ENCODE measurements around the gene KCTD17.

The KCTD17 gene

GRCh38 chr22:37082251-37082873, 30.8 kb downstream of the KCTD17 start:
- Histone ChIP-seq H3K27me3 (ENCODE audit: control insufficient read depth, insufficient read depth, low read length) (0 out of 2 replicates have a peak, but pooled peaks cover 1% of the 10 kb centered on the region), H3K9me3 (ENCODE audit: control insufficient read depth, insufficient read depth, low read length) (no peaks in the 10 kb centered on the region), H3K4me3 (ENCODE audit: low read depth, low read length) (no peak overlapping the region), H3K36me3 (ENCODE audit: control insufficient read depth, insufficient read depth, low read length) (no peaks in the 10 kb centered on the region), H3K4me1 (ENCODE audit: control insufficient read depth, insufficient read depth, low read length) (no peaks in the 10 kb centered on the region), H3K27ac (ENCODE audit: low read depth, low read length) (no peak overlapping the region), H3K9ac (ENCODE audit: low read depth, low read length) (no peak overlapping the region)

- H3K9me3 ChIP-seq (ENCODE audit: control insufficient read depth, insufficient read depth, low read length), result no peaks in the 10 kb centered on the region
- H3K4me1 ChIP-seq (ENCODE audit: control insufficient read depth, insufficient read depth, low read length), result no peaks in the 10 kb centered on the region
- no peak overlapping the region for H3K27ac ChIP-seq (ENCODE audit: low read depth, low read length)
- H3K36me3 ChIP-seq (ENCODE audit: control insufficient read depth, insufficient read depth, low read length), result no peaks in the 10 kb centered on the region
- H3K27me3 ChIP-seq (ENCODE audit: control insufficient read depth, insufficient read depth, low read length), result no peaks in the 10 kb centered on the region
- no peak overlapping the region for H3K4me3 ChIP-seq (ENCODE audit: low read depth, low read length)
- no peak overlapping the region for H3K9ac ChIP-seq (ENCODE audit: low read depth, low read length)
These were observed 32.4 kb downstream of the KCTD17 start for GRCh38 chr22:37083914-37084313.

- H3K9me3 ChIP-seq (ENCODE audit: control insufficient read depth, insufficient read depth, low read length), result no peaks in the 10 kb centered on the region
- no peak overlapping the region for H3K27ac ChIP-seq (ENCODE audit: low read depth, low read length)
- no peaks in the 10 kb centered on the region for H3K27me3 ChIP-seq (ENCODE audit: control insufficient read depth, insufficient read depth, low read length)
- H3K36me3 ChIP-seq (ENCODE audit: control insufficient read depth, insufficient read depth, low read length), result no peaks in the 10 kb centered on the region
- H3K4me1 ChIP-seq (ENCODE audit: control insufficient read depth, insufficient read depth, low read length), result no peaks in the 10 kb centered on the region
- no peak overlapping the region for H3K9ac ChIP-seq (ENCODE audit: low read depth, low read length)
- H3K4me3 ChIP-seq (ENCODE audit: low read depth, low read length), result no peak overlapping the region
These were observed 32.8 kb downstream of the KCTD17 start for GRCh38 chr22:37084385-37084784.

DNA sequence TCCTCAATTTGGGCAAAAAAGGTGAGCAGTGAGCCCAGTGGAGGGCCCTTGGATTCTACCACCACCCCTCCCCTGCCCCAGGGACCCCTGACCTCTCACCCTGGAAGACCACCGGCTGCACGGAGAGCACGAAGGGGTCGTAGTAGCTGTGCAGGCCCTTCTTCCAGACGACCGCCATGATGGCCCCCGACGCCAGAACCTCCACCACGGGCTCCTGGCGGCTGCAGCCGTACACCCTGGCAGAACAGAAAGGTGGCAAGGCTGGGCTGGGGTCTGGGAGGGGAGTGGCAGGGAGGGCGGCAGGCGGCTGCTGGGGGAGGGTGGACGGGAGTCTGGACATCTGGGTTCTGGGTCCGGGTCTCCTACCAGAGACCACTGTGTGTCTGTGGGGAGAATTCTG, 34.6 kb downstream of the KCTD17 start:
- Histone ChIP-seq H3K36me3 (ENCODE audit: control insufficient read depth, insufficient read depth, low read length) (no peaks in the 10 kb centered on the region), H3K27ac (ENCODE audit: low read depth, low read length) (no peak overlapping the region), H3K4me1 (ENCODE audit: control insufficient read depth, insufficient read depth, low read length) (no peaks in the 10 kb centered on the region), H3K9ac (ENCODE audit: low read depth, low read length) (no peak overlapping the region), H3K9me3 (ENCODE audit: control insufficient read depth, insufficient read depth, low read length) (no peaks in the 10 kb centered on the region), H3K4me3 (ENCODE audit: low read depth, low read length) (no peak overlapping the region), H3K27me3 (ENCODE audit: control insufficient read depth, insufficient read depth, low read length) (no peaks in the 10 kb centered on the region)

DNA sequence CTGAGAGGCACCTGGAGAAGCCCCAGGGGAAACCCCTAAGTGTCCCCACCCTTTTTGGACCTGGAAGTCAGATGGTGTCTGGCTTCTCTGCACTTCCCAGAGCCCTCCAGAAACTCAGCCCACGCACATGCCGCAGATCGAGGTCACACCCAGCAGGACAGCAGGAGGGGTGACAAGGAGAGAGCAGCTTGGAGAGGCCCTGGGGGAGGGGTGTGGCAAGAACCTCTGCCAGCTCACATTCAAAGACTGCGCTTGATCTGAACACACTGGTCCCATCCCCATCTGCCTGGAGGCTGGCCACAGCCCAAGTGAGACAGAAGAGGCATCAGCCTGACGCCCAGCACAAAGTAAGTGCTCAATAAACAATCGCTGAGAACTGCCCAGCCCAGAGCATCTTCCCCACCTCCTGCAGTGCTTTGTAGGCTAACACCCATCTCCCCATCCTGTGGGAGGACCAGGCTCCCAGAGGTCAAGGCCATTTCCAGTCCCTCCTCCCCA, 36.6 kb downstream of the KCTD17 start:
- Histone ChIP-seq H3K27ac (ENCODE audit: low read depth, low read length) (no peak overlapping the region), H3K36me3 (ENCODE audit: control insufficient read depth, insufficient read depth, low read length) (no peaks in the 10 kb centered on the region), H3K27me3 (ENCODE audit: control insufficient read depth, insufficient read depth, low read length) (no peaks in the 10 kb centered on the region), H3K9me3 (ENCODE audit: control insufficient read depth, insufficient read depth, low read length) (no peaks in the 10 kb centered on the region), H3K9ac (ENCODE audit: low read depth, low read length) (no peak overlapping the region), H3K4me3 (ENCODE audit: low read depth, low read length) (no peak overlapping the region), H3K4me1 (ENCODE audit: control insufficient read depth, insufficient read depth, low read length) (no peaks in the 10 kb centered on the region)

GRCh38 chr22:37088750-37089408, 37.3 kb downstream of the KCTD17 start:
- Histone ChIP-seq H3K36me3 (ENCODE audit: control insufficient read depth, insufficient read depth, low read length) (no peaks in the 10 kb centered on the region), H3K4me3 (ENCODE audit: low read depth, low read length) (no peak overlapping the region), H3K4me1 (ENCODE audit: control insufficient read depth, insufficient read depth, low read length) (no peaks in the 10 kb centered on the region), H3K9me3 (ENCODE audit: control insufficient read depth, insufficient read depth, low read length) (no peaks in the 10 kb centered on the region), H3K9ac (ENCODE audit: low read depth, low read length) (no peak overlapping the region), H3K27ac (ENCODE audit: low read depth, low read length) (no peak overlapping the region), H3K27me3 (ENCODE audit: control insufficient read depth, insufficient read depth, low read length) (no peaks in the 10 kb centered on the region)

- Histone ChIP-seq H3K4me1 (ENCODE audit: control insufficient read depth, insufficient read depth, low read length) (no peaks in the 10 kb centered on the region), H3K27me3 (ENCODE audit: control insufficient read depth, insufficient read depth, low read length) (no peaks in the 10 kb centered on the region), H3K27ac (ENCODE audit: low read depth, low read length) (no peak overlapping the region), H3K9me3 (ENCODE audit: control insufficient read depth, insufficient read depth, low read length) (no peaks in the 10 kb centered on the region), H3K36me3 (ENCODE audit: control insufficient read depth, insufficient read depth, low read length) (no peaks in the 10 kb centered on the region), H3K4me3 (ENCODE audit: low read depth, low read length) (no peak overlapping the region), H3K9ac (ENCODE audit: low read depth, low read length) (no peak overlapping the region)
These were observed 37.9 kb downstream of the KCTD17 start for GRCh38 chr22:37089434-37089833.

- H3K27me3 ChIP-seq (ENCODE audit: control insufficient read depth, insufficient read depth, low read length), result no peaks in the 10 kb centered on the region
- H3K27ac ChIP-seq (ENCODE audit: low read depth, low read length), result no peak overlapping the region
- H3K9me3 ChIP-seq (ENCODE audit: control insufficient read depth, insufficient read depth, low read length), result no peaks in the 10 kb centered on the region
- no peaks in the 10 kb centered on the region for H3K4me1 ChIP-seq (ENCODE audit: control insufficient read depth, insufficient read depth, low read length)
- no peak overlapping the region for H3K4me3 ChIP-seq (ENCODE audit: low read depth, low read length)
- H3K36me3 ChIP-seq (ENCODE audit: control insufficient read depth, insufficient read depth, low read length), result no peaks in the 10 kb centered on the region
- no peak overlapping the region for H3K9ac ChIP-seq (ENCODE audit: low read depth, low read length)
These were observed 39.6 kb downstream of the KCTD17 start for GRCh38 chr22:37090920-37091695.

GRCh38 chr22:37091994-37092393, 40.5 kb downstream of the KCTD17 start:
- no peaks in the 10 kb centered on the region for H3K4me1 ChIP-seq (ENCODE audit: control insufficient read depth, insufficient read depth, low read length)
- H3K9ac ChIP-seq (ENCODE audit: low read depth, low read length), result no peak overlapping the region
- peaks cover under 1% of the 10 kb centered on the region; the same call in 1 of the 2 replicates for H3K27me3 ChIP-seq (ENCODE audit: control insufficient read depth, insufficient read depth, low read length)
- H3K36me3 ChIP-seq (ENCODE audit: control insufficient read depth, insufficient read depth, low read length), result no peaks in the 10 kb centered on the region
- no peak overlapping the region for H3K4me3 ChIP-seq (ENCODE audit: low read depth, low read length)
- no peak overlapping the region for H3K27ac ChIP-seq (ENCODE audit: low read depth, low read length)
- H3K9me3 ChIP-seq (ENCODE audit: control insufficient read depth, insufficient read depth, low read length), result no peaks in the 10 kb centered on the region

DNA sequence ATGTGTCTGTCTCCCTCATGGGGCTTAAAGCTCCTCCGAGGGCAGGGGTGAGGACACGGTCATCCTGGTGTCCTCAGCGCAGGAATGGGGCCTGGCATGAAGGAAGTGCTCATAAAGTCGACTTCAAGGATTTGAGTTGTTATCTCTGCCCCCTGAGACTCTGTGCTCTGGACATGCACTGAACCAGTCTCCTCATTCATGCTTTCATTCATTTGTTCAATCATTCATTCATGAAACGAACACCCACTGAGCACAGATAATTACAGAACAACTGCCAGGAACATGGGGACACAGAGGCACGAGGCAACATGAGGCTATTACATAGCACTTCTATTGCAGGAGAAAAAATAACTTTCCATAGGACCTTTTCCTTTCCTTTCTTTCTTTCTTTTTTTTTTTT, 41.5 kb downstream of the KCTD17 start:
- Histone ChIP-seq H3K27me3 (ENCODE audit: control insufficient read depth, insufficient read depth, low read length) (peaks cover 5% of the 10 kb centered on the region; the same call in 1 of the 2 replicates), H3K9ac (ENCODE audit: low read depth, low read length) (no peak overlapping the region), H3K9me3 (ENCODE audit: control insufficient read depth, insufficient read depth, low read length) (no peaks in the 10 kb centered on the region), H3K36me3 (ENCODE audit: control insufficient read depth, insufficient read depth, low read length) (no peaks in the 10 kb centered on the region), H3K27ac (ENCODE audit: low read depth, low read length) (no peak overlapping the region), H3K4me1 (ENCODE audit: control insufficient read depth, insufficient read depth, low read length) (no peaks in the 10 kb centered on the region), H3K4me3 (ENCODE audit: low read depth, low read length) (no peak overlapping the region)

DNA sequence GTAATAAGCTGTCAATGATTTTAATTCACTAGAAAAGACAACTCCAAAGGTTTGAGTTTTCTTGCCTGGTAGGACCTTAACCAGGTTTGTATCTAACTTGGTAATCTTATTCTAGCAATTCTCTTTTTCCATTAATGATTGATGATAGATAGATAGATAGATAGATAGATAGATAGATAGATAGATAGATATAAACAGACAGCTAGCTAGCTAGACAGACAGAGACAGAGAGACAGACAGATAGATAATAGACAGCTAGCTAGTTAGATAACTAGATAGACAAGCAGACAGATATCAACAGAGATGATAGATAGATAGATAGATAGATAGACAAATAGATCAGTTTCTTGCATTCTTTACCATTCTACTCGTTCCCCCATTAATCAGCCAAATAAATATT, 42.7 kb downstream of the KCTD17 start:
- H3K36me3 ChIP-seq (ENCODE audit: control insufficient read depth, insufficient read depth, low read length), result no peaks in the 10 kb centered on the region
- H3K4me1 ChIP-seq (ENCODE audit: control insufficient read depth, insufficient read depth, low read length), result no peaks in the 10 kb centered on the region
- H3K9me3 ChIP-seq (ENCODE audit: control insufficient read depth, insufficient read depth, low read length), result no peaks in the 10 kb centered on the region
- H3K4me3 ChIP-seq (ENCODE audit: low read depth, low read length), result no peak overlapping the region
- H3K27ac ChIP-seq (ENCODE audit: low read depth, low read length), result no peak overlapping the region
- no peak overlapping the region for H3K9ac ChIP-seq (ENCODE audit: low read depth, low read length)
- peaks cover 5% of the 10 kb centered on the region; the same call in 1 of the 2 replicates for H3K27me3 ChIP-seq (ENCODE audit: control insufficient read depth, insufficient read depth, low read length)
